Caki2 (cell line): ENCODE data around the gene THRAP3. TPM values are rescaled to one million over a fixed set of nuclear protein-coding genes. Genes with fewer than 3 reads are reported as not detected.

ENCODE experiments used
- total RNA-seq: library from RNA; depleted of rRNA; stranded (reverse); fragments of >200 nt; shearing (Covaris generic); gene quantifications from 2 replicates; pipeline ENCODE4 v1.2.3, GENCODE V29; 2014; ENCODE audit warnings: low replicate concordance; rRNA removed

Gene THRAP3
- total RNA-seq, 1 experiment from 2014 or later = 49.1 TPM

Other genes starting within 250 kb of the THRAP3 start
- not detected in 2 replicates for gene TEKT2, start 140.3 kb upstream of the THRAP3 start, total RNA-seq
- gene ADPRS, start 135.6 kb upstream of the THRAP3 start, total RNA-seq = 73.6 and 83.8 TPM in 2 replicates
- gene COL8A2, start 99.2 kb upstream of the THRAP3 start, total RNA-seq = not detected in 2 replicates
- 138 and 155 TPM in 2 replicates for gene TRAPPC3, start 75.0 kb upstream of the THRAP3 start, total RNA-seq
- 62.3 and 73.0 TPM in 2 replicates for gene MAP7D1, start 68.3 kb upstream of the THRAP3 start, total RNA-seq
- gene SH3D21, start 81.9 kb downstream of the THRAP3 start, total RNA-seq = 2.2 and 3.2 TPM in 2 replicates
- 49.1 and 71.2 TPM in 2 replicates for gene EVA1B, start 99.2 kb downstream of the THRAP3 start, total RNA-seq
- 4.0 and 6.4 TPM in 2 replicates for gene STK40, start 161.5 kb downstream of the THRAP3 start, total RNA-seq
- gene LSM10, start 173.5 kb downstream of the THRAP3 start, total RNA-seq = 25.8 and 62.3 TPM in 2 replicates
- 9.1 and 16.9 TPM in 2 replicates for gene OSCP1, start 226.0 kb downstream of the THRAP3 start, total RNA-seq
- gene MRPS15, start 239.9 kb downstream of the THRAP3 start, total RNA-seq = 88.1 and 129 TPM in 2 replicates